Activated CD4-positive, CD25-positive, alpha-beta regulatory T cell treated with anti-CD3 and anti-CD28 coated beads, Interleukin-2, amount 50 U/mL, for 72 hours (primary cell): ENCODE measurements around the gene DBF4B.
"Not testable (repeated sequence)": the region's sequence is repeated elsewhere in the genome, so short reads cannot be mapped to it uniquely, and the experiment has no call there.

Source experiments
- DNase-seq: peaks from one replicate; pipeline ENCODE4 v3.0.0; 2021

Gene DBF4B

GRCh38 chr17:44708401-44709263 is at the start of gene DBF4B:
TSS of gene DBF4B (plus strand) at chr17:44708665. CDS start at chr17:44708821, 156 bp downstream.
- peak; percentile 77 for DNase-seq

- no peak for DNase-seq
Measured at GRCh38 chr17:44661835-44662234, 46.6 kb upstream of the DBF4B start.

GRCh38 chr17:44663095-44663494 is 45.4 kb upstream of the DBF4B start:
- DNase-seq: no peak

GRCh38 chr17:44664867-44665266 is 43.6 kb upstream of the DBF4B start:
- no peak for DNase-seq

- DNase-seq: no peak
Measured at GRCh38 chr17:44666006-44666405, 42.5 kb upstream of the DBF4B start.

- DNase-seq: no peak
Measured at GRCh38 chr17:44672479-44673093, 35.9 kb upstream of the DBF4B start.

- DNase-seq: no peak
Measured at GRCh38 chr17:44673893-44674292, 34.6 kb upstream of the DBF4B start.

- no peak for DNase-seq
Measured at GRCh38 chr17:44677136-44677535, 31.3 kb upstream of the DBF4B start.

- DNase-seq: not testable (repeated sequence)
Measured at GRCh38 chr17:44683303-44683702, 25.2 kb upstream of the DBF4B start.

GRCh38 chr17:44687756-44688155 is 20.7 kb upstream of the DBF4B start:
- no peak for DNase-seq

GRCh38 chr17:44688200-44688599 is 20.3 kb upstream of the DBF4B start:
- DNase-seq: no peak

GRCh38 chr17:44688675-44689476 is 19.6 kb upstream of the DBF4B start:
- no peak for DNase-seq

GRCh38 chr17:44689477-44690217 is 18.8 kb upstream of the DBF4B start, which contains the start of gene CCDC43:
TSS of gene CCDC43 (minus strand) at chr17:44689776. CDS start at chr17:44689753, 23 bp downstream.
- peak; percentile 93 for DNase-seq

- DNase-seq: not testable (repeated sequence)
Measured at GRCh38 chr17:44690746-44691306, 17.6 kb upstream of the DBF4B start.

- no peak for DNase-seq
Measured at GRCh38 chr17:44693609-44694008, 14.9 kb upstream of the DBF4B start.

- DNase-seq: not testable (repeated sequence)
Measured at GRCh38 chr17:44700288-44700687, 8.2 kb upstream of the DBF4B start.

GRCh38 chr17:44707755-44708400 is 587 bp upstream of the DBF4B start:
- no peak for DNase-seq

GRCh38 chr17:44719444-44719843 is 11.0 kb downstream of the DBF4B start:
- DNase-seq: no peak

GRCh38 chr17:44722254-44722653 is 13.8 kb downstream of the DBF4B start:
- DNase-seq: no peak

- not testable (repeated sequence) for DNase-seq
Measured at GRCh38 chr17:44726121-44726520, 17.7 kb downstream of the DBF4B start.

- no peak for DNase-seq
Measured at GRCh38 chr17:44733753-44734152, 25.3 kb downstream of the DBF4B start.

GRCh38 chr17:44734272-44734671 is 25.8 kb downstream of the DBF4B start:
- no peak for DNase-seq
